Hindlimb muscle (tissue), 1 donor: ENCODE data around the gene MPPED1. TPM values are rescaled to one million over a fixed set of nuclear protein-coding genes. Genes with fewer than 3 reads are reported as not detected.

Experiments used
- DNase-seq: peaks from one replicate; pipeline ENCODE4 v3.0.0-alpha.2; 2013
- polyA plus RNA-seq: library from polyadenylated mRNA; unstranded; fragments of 120-200 nt; gene quantifications from one replicate; pipeline ENCODE4 v1.2.1, GENCODE V29; 2013; ENCODE audit not compliant: insufficient read length

MPPED1 gene
- polyA plus RNA-seq, 1 donor: 0.32 TPM

- no peak for DNase-seq
Observed at GRCh38 chr22:43393132-43393843, 18.5 kb upstream of the MPPED1 start.

- DNase-seq: no peak
Observed at GRCh38 chr22:43393844-43394474, 17.9 kb upstream of the MPPED1 start.

GRCh38 chr22:43395086-43395695, 16.6 kb upstream of the MPPED1 start:
- no peak for DNase-seq

- DNase-seq: no peak
Observed at GRCh38 chr22:43396321-43396933, 15.4 kb upstream of the MPPED1 start.

GRCh38 chr22:43396934-43397457, 14.8 kb upstream of the MPPED1 start:
- DNase-seq: no peak

- no peak for DNase-seq
Observed at GRCh38 chr22:43397766-43398165, 14.0 kb upstream of the MPPED1 start.

- DNase-seq: no peak
Observed at GRCh38 chr22:43398246-43398645, 13.6 kb upstream of the MPPED1 start.

- no peak for DNase-seq
Observed at GRCh38 chr22:43398910-43399309, 12.9 kb upstream of the MPPED1 start.

GRCh38 chr22:43399338-43399979, 12.4 kb upstream of the MPPED1 start:
- DNase-seq: no peak

GRCh38 chr22:43399980-43400358, 11.8 kb upstream of the MPPED1 start:
- DNase-seq: no peak

- no peak for DNase-seq
Observed at GRCh38 chr22:43400449-43400848, 11.4 kb upstream of the MPPED1 start.

- DNase-seq: no peak
Observed at GRCh38 chr22:43401233-43401632, 10.6 kb upstream of the MPPED1 start.

- no peak for DNase-seq
Observed at GRCh38 chr22:43401661-43402060, 10.2 kb upstream of the MPPED1 start.

GRCh38 chr22:43402128-43402527, 9.7 kb upstream of the MPPED1 start:
- no peak for DNase-seq

- DNase-seq: no peak
Observed at GRCh38 chr22:43404673-43405385, 7.0 kb upstream of the MPPED1 start.

- DNase-seq: no peak
Observed at GRCh38 chr22:43406186-43406790, 5.5 kb upstream of the MPPED1 start.

GRCh38 chr22:43407591-43407990, 4.2 kb upstream of the MPPED1 start:
- DNase-seq: no peak

GRCh38 chr22:43408009-43408408, 3.8 kb upstream of the MPPED1 start:
- no peak for DNase-seq

GRCh38 chr22:43409046-43409445, 2.8 kb upstream of the MPPED1 start:
- DNase-seq: no peak

GRCh38 chr22:43409800-43410199, 2.0 kb upstream of the MPPED1 start:
- no peak for DNase-seq

- DNase-seq: no peak
Observed at GRCh38 chr22:43411040-43411868, 560 bp upstream of the MPPED1 start.
